IMR-90 (cell line): ENCODE data around the gene PRLR. TPM values are rescaled to one million over a fixed set of nuclear protein-coding genes. Genes with fewer than 3 reads are reported as not detected.

Experiments used
- ATAC-seq: fragments of 200-7000 bp; cut with Tn5 transposase; 2 replicates; pipeline ENCODE4 v1.9.1; 2020; ENCODE audit warnings: low read depth, mild to moderate bottlenecking, moderate library complexity
- BruUV-seq: library from RNA; stranded (reverse); fragments of 400-500 nt; replicated peaks from 2 replicates; lab custom pipeline; 2021; lab: Mats Ljungman, UMichigan
- CTCF ChIA-PET: fragments of 300-600 bp; formaldehyde crosslinking; extraction: SDS; loops from one replicate; lab custom pipeline; 2021; ENCODE audit warnings: antibody characterized with exemption; lab: Yijun Ruan, JAX
- POLR2A ChIA-PET: fragments of 300-600 bp; sonication (Branson Sonifier 250); formaldehyde crosslinking; loops from one replicate; lab custom pipeline; 2022; ENCODE audit warnings: antibody characterized with exemption; ENCODE audit not compliant: unreplicated experiment; lab: Charles Lee
- DNase-seq: peaks from one replicate; pipeline ENCODE4 v3.0.0; 2013
- H2AFZ ChIP-seq: replicated peaks from 2 replicates; pipeline ENCODE3; 2013; ENCODE audit warnings: low read length, mild to moderate bottlenecking; ENCODE audit not compliant: poor library complexity
- H2AK5ac ChIP-seq: 2 replicates; pipeline ENCODE4 v1.6.1; 2013; ENCODE audit warnings: low read depth, low read length, inconsistent platforms
- H2AK9ac ChIP-seq: replicated peaks from 2 replicates; pipeline ENCODE3; 2013; ENCODE audit warnings: mild to moderate bottlenecking, low read depth, low read length, moderate library complexity; ENCODE audit not compliant: poor library complexity
- H2BK120ac ChIP-seq: 2 replicates; pipeline ENCODE4 v1.6.1; 2013; ENCODE audit warnings: low read depth, low read length, inconsistent platforms
- H2BK15ac ChIP-seq: 3 replicates; pipeline ENCODE4 v1.6.1; 2013; ENCODE audit warnings: low read depth, low read length, inconsistent platforms
- H2BK20ac ChIP-seq: 2 replicates; pipeline ENCODE4 v1.6.1; 2013; ENCODE audit warnings: low read depth, mild to moderate bottlenecking, inconsistent platforms, low read length, moderate library complexity
- H2BK5ac ChIP-seq: 2 replicates; pipeline ENCODE4 v1.6.1; 2013; ENCODE audit warnings: mild to moderate bottlenecking, low read depth, low read length, inconsistent platforms; ENCODE audit not compliant: poor library complexity, severe bottlenecking
- H3K14ac ChIP-seq: replicated peaks from 2 replicates; pipeline ENCODE4 v1.6.1; 2013; ENCODE audit warnings: low read depth, low read length, inconsistent platforms
- H3K18ac ChIP-seq: 2 replicates; pipeline ENCODE4 v1.6.1; 2013; ENCODE audit warnings: low read depth, low read length, control low read depth
- H3K23ac ChIP-seq: 2 replicates; pipeline ENCODE4 v1.6.1; 2013; ENCODE audit warnings: low read depth, low read length, inconsistent platforms
- H3K27ac ChIP-seq: 2 replicates; pipeline ENCODE4 v1.5.1; 2013; ENCODE audit warnings: mild to moderate bottlenecking, control low read depth, low read length; ENCODE audit not compliant: insufficient read depth
- H3K27me3 ChIP-seq: 2 replicates; pipeline ENCODE4 v1.6.1; 2013; ENCODE audit warnings: low read length; ENCODE audit not compliant: control insufficient read depth, insufficient read depth
- H3K36me3 ChIP-seq: 2 replicates; pipeline ENCODE4 v1.6.1; 2013; ENCODE audit warnings: low read length, mixed read lengths; ENCODE audit not compliant: control insufficient read depth, insufficient read depth
- H3K4ac ChIP-seq: 2 replicates; pipeline ENCODE4 v1.6.1; 2013; ENCODE audit warnings: low read depth, low read length, inconsistent platforms
- H3K4me1 ChIP-seq: 2 replicates; pipeline ENCODE4 v1.6.1; 2013; ENCODE audit warnings: low read length, mixed read lengths; ENCODE audit not compliant: control insufficient read depth, insufficient read depth
- H3K4me2 ChIP-seq: 2 replicates; pipeline ENCODE4 v1.6.1; 2013; ENCODE audit warnings: low read depth, mild to moderate bottlenecking, control low read depth, low read length, moderate library complexity
- H3K4me3 ChIP-seq: 2 replicates; pipeline ENCODE4 v1.5.1; 2013; ENCODE audit warnings: low read depth, mild to moderate bottlenecking, control low read depth, low read length, moderate library complexity; ENCODE audit not compliant: insufficient read depth
- H3K56ac ChIP-seq: 2 replicates; pipeline ENCODE4 v1.6.1; 2013; ENCODE audit warnings: low read length, inconsistent platforms; ENCODE audit not compliant: insufficient read depth; ENCODE audit errors: extremely low read depth
- H3K79me1 ChIP-seq, 2 experiments: 2 replicates each; pipeline ENCODE4 v1.6.1; 2013; ENCODE audit warnings: low read length in 2 of 2, inconsistent platforms in 1 of 2, low read depth in 1 of 2
- H3K9ac ChIP-seq: 2 replicates; pipeline ENCODE4 v1.6.1; 2013; ENCODE audit warnings: low read depth, low read length, control low read depth
- H3K9me1 ChIP-seq: 2 replicates; pipeline ENCODE4 v1.6.1; 2013; ENCODE audit warnings: low read length, inconsistent platforms; ENCODE audit not compliant: insufficient read depth
- H3K9me3 ChIP-seq: 2 replicates; pipeline ENCODE4 v1.6.1; 2013; ENCODE audit warnings: low read length; ENCODE audit not compliant: control insufficient read depth, insufficient read depth
- H4K20me1 ChIP-seq: 2 replicates; pipeline ENCODE4 v1.6.1; 2013; ENCODE audit warnings: low read length, inconsistent platforms; ENCODE audit not compliant: insufficient read depth
- H4K5ac ChIP-seq: 2 replicates; pipeline ENCODE4 v1.6.1; 2013; ENCODE audit warnings: mild to moderate bottlenecking, low read depth, low read length, control low read depth
- H4K8ac ChIP-seq, 2 experiments: 2 replicates each; pipeline ENCODE4 v1.6.1; 2013; ENCODE audit warnings: low read depth in 2 of 2, low read length in 2 of 2, control low read depth in 1 of 2, inconsistent platforms in 1 of 2
- H4K91ac ChIP-seq: 2 replicates; pipeline ENCODE4 v1.6.1; 2013; ENCODE audit warnings: low read depth, low read length, inconsistent platforms; ENCODE audit not compliant: insufficient read depth
- BHLHE40 ChIP-seq: fragments of 150-350 bp; IDR thresholded peaks from 2 replicates; pipeline ENCODE4 v1.6.1; 2016; ENCODE audit warnings: mild to moderate bottlenecking, low read depth, low read length
- CEBPB ChIP-seq: IDR thresholded peaks from 2 replicates; pipeline ENCODE4 v1.6.1; 2012; ENCODE audit warnings: low read depth, low read length, improper control_type of control experiment
- CHD1 ChIP-seq: IDR thresholded peaks from 2 replicates; pipeline ENCODE4 v1.6.1; 2012; ENCODE audit warnings: low read depth, low read length, improper control_type of control experiment
- CTCF ChIP-seq: conservative IDR thresholded peaks from 2 replicates; pipeline ENCODE4 v1.5.1; 2012; ENCODE audit warnings: mild to moderate bottlenecking, low read depth, low read length, improper control_type of control experiment
- ELK1 ChIP-seq: fragments of 150-350 bp; IDR thresholded peaks from 2 replicates; pipeline ENCODE4 v1.6.1; 2016; ENCODE audit warnings: low read depth, mild to moderate bottlenecking, low read length, moderate library complexity, borderline replicate concordance
- FOS ChIP-seq: fragments of 150-350 bp; IDR thresholded peaks from 2 replicates; pipeline ENCODE4 v1.6.1; 2016; ENCODE audit warnings: low read depth, low read length
- MAFK ChIP-seq: IDR thresholded peaks from 2 replicates; pipeline ENCODE4 v1.6.1; 2012; ENCODE audit warnings: low read depth, low read length, improper control_type of control experiment
- MAZ ChIP-seq: IDR thresholded peaks from 2 replicates; pipeline ENCODE4 v1.6.1; 2012; ENCODE audit warnings: low read depth, mild to moderate bottlenecking, low read length, improper control_type of control experiment, moderate library complexity, borderline replicate concordance
- MXI1 ChIP-seq: IDR thresholded peaks from 2 replicates; pipeline ENCODE4 v1.6.1; 2012; ENCODE audit warnings: low read depth, mild to moderate bottlenecking, low read length, moderate library complexity, borderline replicate concordance
- NFE2L2 ChIP-seq: fragments of 150-350 bp; IDR thresholded peaks from 2 replicates; pipeline ENCODE4 v1.6.1; 2016; ENCODE audit warnings: low read depth, mild to moderate bottlenecking, low read length
- POLR2A ChIP-seq: IDR thresholded peaks from 2 replicates; pipeline ENCODE4 v1.6.1; 2012; ENCODE audit warnings: mild to moderate bottlenecking, low read depth, low read length
- RAD21 ChIP-seq: IDR thresholded peaks from 2 replicates; pipeline ENCODE4 v1.6.1; 2012; ENCODE audit warnings: low read length, improper control_type of control experiment
- RCOR1 ChIP-seq: IDR thresholded peaks from 2 replicates; pipeline ENCODE4 v1.6.1; 2012; ENCODE audit warnings: mild to moderate bottlenecking, low read length, improper control_type of control experiment; ENCODE audit not compliant: insufficient replicate concordance
- RFX5 ChIP-seq: IDR thresholded peaks from 2 replicates; pipeline ENCODE4 v1.8.0; 2012; ENCODE audit warnings: low read depth, mild to moderate bottlenecking, low read length, moderate library complexity
- SMC3 ChIP-seq: fragments of 150-350 bp; IDR thresholded peaks from 2 replicates; pipeline ENCODE4 v1.6.1; 2016; ENCODE audit warnings: low read depth, mild to moderate bottlenecking, antibody characterized with exemption, low read length, moderate library complexity
- WGBS, 2 experiments: methylation state at CpG; one replicate each; pipeline versions ENCODE4 v1.1.5 to v1.1.7; 2013; ENCODE audit warnings: missing lambda C conversion rate in 2 of 2; ENCODE audit not compliant: insufficient read length in 1 of 2; ENCODE audit errors: extremely low coverage in 2 of 2; 5-methylcytosine and 5-hydroxymethylcytosine counted together
- dilution Hi-C: fragments of 300-500 bp; cut with HindIII; formaldehyde crosslinking; loops from one replicate; pipeline ENCODE4 v1.14.3; 2018; ENCODE audit warnings: low sequenced_read_pairs; ENCODE audit not compliant: unreplicated experiment
- in situ Hi-C: fragments of 300-500 bp; cut with MboI; formaldehyde crosslinking; loops from 3 replicates; pipeline ENCODE4 v1.14.3; 2019; ENCODE audit warnings: low sequenced_read_pairs, inconsistent platforms, mixed read lengths
- intact Hi-C: fragments of 100-400 bp; cut with micrococcal nuclease; formaldehyde crosslinking; loops from 2 replicates; pipeline ENCODE4 v1.10.0; 2022
- polyA plus RNA-seq, 3 experiments: library from polyadenylated mRNA; depleted of rRNA; stranded (reverse); fragments of >200 nt; gene quantifications; 2 replicates each; pipeline ENCODE4 v1.2.3, GENCODE V29; 2012; ENCODE audit warnings: low replicate concordance in 1 of 3
- total RNA-seq: library from RNA; depleted of rRNA; stranded (reverse); fragments of >200 nt; gene quantifications from 2 replicates; pipeline ENCODE4 v1.2.3, GENCODE V29; 2012
- TF ChIP-seq, protein P1 (sequence below): fragments of 150-350 bp; IDR thresholded peaks from 2 replicates; pipeline ENCODE4 v1.6.1; 2017; ENCODE audit warnings: mild to moderate bottlenecking, antibody characterized with exemption, low read length, low read depth

PRLR gene
- total and polyA plus RNA-seq, 2 of the 4 experiments (the other 2 are of a cell fraction) = 0.24 to 0.54 TPM

GRCh38 chr5:35253582-35253981 lies 23.3 kb upstream of the PRLR start:
- no CpG with 5 or more reads among the region's 3 CpGs for WGBS, 2 experiments

More at GRCh38 chr5:35253582-35253981, 23.3 kb upstream of the PRLR start:
- Histone ChIP-seq H3K56ac (no peak overlapping the region), H2BK20ac (no peak overlapping the region), H3K4me2 (no peak overlapping the region), H2AFZ (no peak overlapping the region), H4K20me1 (no peaks in the 10 kb centered on the region), H2BK5ac (no peak overlapping the region), H3K4me3 (no peak overlapping the region), H4K5ac (no peak overlapping the region), H3K9me1 (no peaks in the 10 kb centered on the region), H3K27me3 (no peaks in the 10 kb centered on the region), H3K9me3 (no peaks in the 10 kb centered on the region), H3K36me3 (no peaks in the 10 kb centered on the region), H2BK15ac (no peak overlapping the region), H3K18ac (no peak overlapping the region), H2AK9ac (no peak overlapping the region), H3K4ac (no peak overlapping the region), H2AK5ac (no peak overlapping the region), H2BK120ac (no peak overlapping the region), H3K14ac (no peak overlapping the region), H4K8ac (no peak overlapping the region), H3K23ac (no peak overlapping the region), H4K91ac (no peak overlapping the region), H3K9ac (no peak overlapping the region), H3K79me1 (no peaks in the 10 kb centered on the region), H3K4me1 (no peaks in the 10 kb centered on the region), H3K27ac (no peak overlapping the region)
- no TSS peak for BruUV-seq
- POLR2A ChIA-PET = no interaction called here
- intact Hi-C loops (no loop called here), dilution Hi-C loops (no loop called here), in situ Hi-C loops (no loop called here)
- CTCF ChIA-PET = no interaction called here
- ATAC-seq = no peak
- TF ChIP-seq RCOR1 (no peak), MAZ (no peak), MAFK (no peak), CEBPB (no peak), MXI1 (no peak), CHD1 (no peak), NFE2L2 (no peak), RFX5 (no peak), SMC3 (no peak), RAD21 (no peak), BHLHE40 (no peak), CTCF (no peak), ELK1 (no peak), POLR2A (no peak), FOS (no peak)
- TF ChIP-seq, protein P1, sequence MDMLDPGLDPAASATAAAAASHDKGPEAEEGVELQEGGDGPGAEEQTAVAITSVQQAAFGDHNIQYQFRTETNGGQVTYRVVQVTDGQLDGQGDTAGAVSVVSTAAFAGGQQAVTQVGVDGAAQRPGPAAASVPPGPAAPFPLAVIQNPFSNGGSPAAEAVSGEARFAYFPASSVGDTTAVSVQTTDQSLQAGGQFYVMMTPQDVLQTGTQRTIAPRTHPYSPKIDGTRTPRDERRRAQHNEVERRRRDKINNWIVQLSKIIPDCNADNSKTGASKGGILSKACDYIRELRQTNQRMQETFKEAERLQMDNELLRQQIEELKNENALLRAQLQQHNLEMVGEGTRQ = no peak
- no peak for DNase-seq
